ENCODE data around the gene SLC34A2.

Gene SLC34A2

GRCh38 chr4:25638221-25638601, 17.4 kb upstream of the SLC34A2 start:
- no peak for TF ChIP-seq CTCF (conservative IDR thresholded peaks at IDR 0.05; ENCODE audit: low read depth)
- no peak overlapping the region for H3K27ac ChIP-seq
- POLR2A ChIA-PET (ENCODE audit: low non-redundant PET): no interaction called here
- CTCF ChIA-PET: no interaction called here
- DNase-seq (ENCODE audit: low spot score): no peak

- POLR2A ChIA-PET (ENCODE audit: low non-redundant PET): no interaction called here
- no peak for DNase-seq (ENCODE audit: low spot score)
- CTCF ChIA-PET: no interaction called here
- H3K27ac ChIP-seq: no peak overlapping the region
- no peak for TF ChIP-seq CTCF (conservative IDR thresholded peaks at IDR 0.05; ENCODE audit: low read depth)
Measured at GRCh38 chr4:25638806-25639205, 16.8 kb upstream of the SLC34A2 start.

GRCh38 chr4:25650311-25650710, 5.3 kb upstream of the SLC34A2 start:
- ChIA-PET CTCF (no interaction called here), POLR2A (ENCODE audit: low non-redundant PET) (no interaction called here)
- DNase-seq (ENCODE audit: low spot score): no peak
- no peak overlapping the region for H3K27ac ChIP-seq
- TF ChIP-seq CTCF (conservative IDR thresholded peaks at IDR 0.05; ENCODE audit: low read depth): no peak

GRCh38 chr4:25651682-25652081, 4.0 kb upstream of the SLC34A2 start:
- H3K27ac ChIP-seq: no peak overlapping the region
- ChIA-PET CTCF (interaction anchor here (0.5 kb wide), 1 partner anchor 737 kb away, joined by 3 read pairs; no protein-coding TSS in a partner anchor), POLR2A (ENCODE audit: low non-redundant PET) (no interaction called here)
- no peak for DNase-seq (ENCODE audit: low spot score)
- TF ChIP-seq CTCF (conservative IDR thresholded peaks at IDR 0.05; ENCODE audit: low read depth): no peak

GRCh38 chr4:25654031-25654970, 1.4 kb upstream of the SLC34A2 start:
- no peak for DNase-seq (ENCODE audit: low spot score)
- TF ChIP-seq CTCF (conservative IDR thresholded peaks at IDR 0.05; ENCODE audit: low read depth): no peak
- H3K27ac ChIP-seq: no peak overlapping the region
- ChIA-PET POLR2A (ENCODE audit: low non-redundant PET) (no interaction called here), CTCF (interaction anchor here (1.2 kb wide), 1 partner anchor 86 kb away, joined by 4 read pairs; no protein-coding TSS in a partner anchor)

GRCh38 chr4:25656031-25656430, 380 bp downstream of the SLC34A2 start:
- TF ChIP-seq CTCF (conservative IDR thresholded peaks at IDR 0.05; ENCODE audit: low read depth): no peak
- H3K27ac ChIP-seq: no peak overlapping the region
- POLR2A ChIA-PET (ENCODE audit: low non-redundant PET): no interaction called here
- DNase-seq (ENCODE audit: low spot score): no peak
- CTCF ChIA-PET: interaction anchor here (0.7 to 1.2 kb wide), 2 partner anchors 84 to 135 kb away, joined by 3 to 4 read pairs; no protein-coding TSS in a partner anchor

Data from RWPE1 (cell line).